Esophagus muscularis mucosa (tissue), 4 donors: ENCODE data around the gene SLC9A1. TPM values are rescaled to one million over a fixed set of nuclear protein-coding genes. Genes with fewer than 3 reads are reported as not detected.

Experiments
- DNase-seq: peaks from one replicate; pipeline ENCODE4 v3.0.0-alpha.2; 2017; ENCODE audit errors: extremely low spot score
- H3K27ac ChIP-seq, 4 donors: fragments of 200-600 bp; sonication (generic); replicated peaks in 1 of 4; 1 replicate in 3 of 4; 2 replicates in 1 of 4; pipeline ENCODE4 v1.5.1; 2016 to 2019; ENCODE audit warnings: mild to moderate bottlenecking in 1 of 4
- H3K27me3 ChIP-seq, 4 donors: fragments of 200-600 bp; sonication (generic); one replicate each; pipeline versions ENCODE4 v1.5.1 to v1.6.0; 2016 to 2019
- H3K36me3 ChIP-seq, 4 donors: fragments of 200-600 bp; sonication (generic); one replicate each; pipeline ENCODE4 v1.5.1; 2016 to 2019
- H3K4me1 ChIP-seq, 4 donors: fragments of 200-600 bp; sonication (generic); one replicate each; pipeline ENCODE4 v1.5.1; 2016 to 2019
- H3K4me3 ChIP-seq, 4 donors: fragments of 200-600 bp; sonication (generic); 1 replicate in 2 of 4; 2 replicates in 2 of 4; pipeline ENCODE4 v1.5.1; 2016 to 2019; ENCODE audit warnings: mild to moderate bottlenecking in 4 of 4, moderate library complexity in 1 of 4
- H3K9me3 ChIP-seq, 4 donors: fragments of 200-600 bp; sonication (generic); 1 replicate in 3 of 4; 2 replicates in 1 of 4; pipeline ENCODE4 v1.5.1; 2016 to 2019
- EP300 ChIP-seq: sonication (generic); formaldehyde crosslinking; IDR thresholded peaks from one replicate; pipeline ENCODE4 v1.6.1; 2017; ENCODE audit warnings: antibody characterized with exemption
- POLR2A ChIP-seq: fragments of 450-650 bp; IDR thresholded peaks from one replicate; pipeline ENCODE4 v1.6.1; 2017; ENCODE audit warnings: antibody characterized with exemption, moderate library complexity, mild to moderate bottlenecking, low read depth
- POLR2AphosphoS5 ChIP-seq, 2 donors: sonication (generic); formaldehyde crosslinking; IDR thresholded peaks; one replicate each; pipeline ENCODE4 v1.6.1; 2017; ENCODE audit warnings: antibody characterized with exemption in 2 of 2
- WGBS: methylation state at CpG from one replicate; pipeline ENCODE4 v1.1.5; 2018; 5-methylcytosine and 5-hydroxymethylcytosine counted together
- intact Hi-C: fragments of 100-400 bp; cut with DNase I; formaldehyde crosslinking; loops from one replicate; pipeline ENCODE4 v1.15.1; 2023
- total RNA-seq, 4 donors: library from RNA; depleted of rRNA; stranded (reverse); fragments of >200 nt; gene quantifications; one replicate each; pipeline versions ENCODE4 v1.1.0 to v1.2.1, GENCODE V29; 2016
- TF ChIP-seq, protein P1 (sequence below), 3 experiments: fragments of 200-600 bp in 2 of 3; fragments of 450-650 bp in 1 of 3; sonication (generic) in 2 of 3; IDR thresholded peaks; one replicate each; pipeline ENCODE4 v1.5.1; 2017 to 2019; ENCODE audit warnings: antibody characterized with exemption in 3 of 3, mild to moderate bottlenecking in 2 of 3, moderate library complexity in 1 of 3

Gene SLC9A1
- total RNA-seq, 4 donors from 2014 or later = 8.3 to 29.2 (median 11.4) TPM

DNA sequence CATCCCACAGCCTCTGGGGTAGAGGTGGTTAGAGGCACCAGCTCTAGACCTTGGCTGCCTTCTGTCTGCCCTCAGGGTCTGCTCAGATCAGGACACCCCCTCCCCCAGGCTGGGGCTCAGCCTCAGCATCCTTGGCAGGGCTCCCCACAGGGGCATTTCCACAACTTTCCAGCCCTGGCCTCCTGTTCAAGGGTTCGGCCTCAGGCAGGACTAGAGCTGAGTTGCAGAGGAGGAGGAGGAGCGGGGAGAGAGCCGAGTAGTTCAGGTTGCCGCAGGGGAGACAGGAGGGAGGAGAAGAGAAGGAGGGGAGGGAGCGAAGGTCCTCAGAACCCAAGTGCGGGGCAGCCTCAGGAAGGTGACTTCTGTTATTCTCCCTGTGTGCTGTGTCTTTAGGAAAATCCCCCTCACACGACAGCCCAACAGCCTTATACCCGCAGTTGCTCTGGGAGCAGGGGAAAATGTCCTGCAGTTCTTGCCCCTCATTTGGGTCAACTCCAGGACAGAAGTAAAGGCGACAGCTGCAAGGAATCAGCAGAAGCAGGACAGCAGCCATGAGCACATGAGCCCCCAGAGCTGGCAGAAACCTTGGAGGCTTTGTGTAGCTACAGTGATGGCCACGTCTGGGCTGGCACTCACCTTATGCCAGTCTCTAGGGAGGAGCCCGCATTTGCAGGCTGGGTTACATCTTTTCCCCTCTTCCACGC is 95.8 kb downstream of the SLC9A1 start:
- no peak overlapping the region for H3K4me3 ChIP-seq
- TF ChIP-seq POLR2AphosphoS5 (IDR thresholded peaks at IDR 0.05) (no peak), EP300 (no peak), POLR2A (no peak)
- TF ChIP-seq, protein P1, sequence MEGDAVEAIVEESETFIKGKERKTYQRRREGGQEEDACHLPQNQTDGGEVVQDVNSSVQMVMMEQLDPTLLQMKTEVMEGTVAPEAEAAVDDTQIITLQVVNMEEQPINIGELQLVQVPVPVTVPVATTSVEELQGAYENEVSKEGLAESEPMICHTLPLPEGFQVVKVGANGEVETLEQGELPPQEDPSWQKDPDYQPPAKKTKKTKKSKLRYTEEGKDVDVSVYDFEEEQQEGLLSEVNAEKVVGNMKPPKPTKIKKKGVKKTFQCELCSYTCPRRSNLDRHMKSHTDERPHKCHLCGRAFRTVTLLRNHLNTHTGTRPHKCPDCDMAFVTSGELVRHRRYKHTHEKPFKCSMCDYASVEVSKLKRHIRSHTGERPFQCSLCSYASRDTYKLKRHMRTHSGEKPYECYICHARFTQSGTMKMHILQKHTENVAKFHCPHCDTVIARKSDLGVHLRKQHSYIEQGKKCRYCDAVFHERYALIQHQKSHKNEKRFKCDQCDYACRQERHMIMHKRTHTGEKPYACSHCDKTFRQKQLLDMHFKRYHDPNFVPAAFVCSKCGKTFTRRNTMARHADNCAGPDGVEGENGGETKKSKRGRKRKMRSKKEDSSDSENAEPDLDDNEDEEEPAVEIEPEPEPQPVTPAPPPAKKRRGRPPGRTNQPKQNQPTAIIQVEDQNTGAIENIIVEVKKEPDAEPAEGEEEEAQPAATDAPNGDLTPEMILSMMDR (IDR thresholded peaks at IDR 0.05) = no peak
- intact Hi-C loops = no loop called here
- no peaks in the 10 kb centered on the region for H3K9me3 ChIP-seq
- H3K27me3 ChIP-seq = no peaks in the 10 kb centered on the region
- 70% methylated on average over 12 of the region's 12 CpGs for WGBS
- H3K4me1 ChIP-seq = peaks cover 0 to 18% (median 12%) of the 10 kb centered on the region in 4 donors
- H3K36me3 ChIP-seq = no peaks in the 10 kb centered on the region
- no peak for DNase-seq
- peak overlapping the region in 1 of 4 donors; percentile 22 for H3K27ac ChIP-seq

DNA sequence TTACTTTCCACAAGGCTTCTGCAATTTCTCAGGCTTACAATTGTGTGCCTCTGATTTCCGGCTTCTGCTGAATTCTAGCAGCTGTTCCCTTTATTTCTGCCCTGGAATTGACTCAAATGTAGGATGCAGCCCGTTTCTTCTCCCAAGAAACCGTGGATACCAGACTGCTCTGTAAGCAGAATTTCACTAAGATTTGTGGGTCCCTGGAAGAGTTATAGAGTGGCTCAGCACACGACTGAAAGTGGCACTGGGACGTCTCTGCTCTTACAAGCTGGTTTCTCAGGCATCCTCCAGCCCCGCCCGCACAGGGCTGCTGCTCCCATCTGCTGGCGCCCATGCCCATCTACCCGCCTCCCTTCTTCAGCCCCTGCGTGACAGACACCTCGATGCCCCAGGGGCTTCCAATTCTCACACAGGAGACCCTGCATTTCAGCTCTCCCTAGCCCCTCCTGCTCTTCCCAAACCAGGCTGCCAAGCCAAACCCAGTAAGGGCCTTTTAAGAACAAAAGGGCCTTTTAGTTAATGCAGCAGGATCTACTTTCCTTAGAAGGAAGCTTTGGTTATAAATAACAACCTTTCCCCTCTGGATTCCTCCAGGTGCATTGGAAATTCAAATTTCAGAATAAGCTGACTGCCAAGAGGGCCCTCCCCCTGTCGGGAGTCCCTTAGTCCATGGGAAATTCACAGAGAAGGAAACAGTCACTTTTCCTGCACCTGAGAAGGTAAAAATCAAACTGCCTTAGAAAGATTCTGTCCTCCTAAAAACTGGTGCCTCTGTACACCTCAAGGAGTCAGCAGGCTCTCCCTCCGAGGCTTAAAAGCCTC is 96.9 kb downstream of the SLC9A1 start:
- Histone ChIP-seq H3K4me1 (peaks cover 0 to 18% (median 12%) of the 10 kb centered on the region in 4 donors), H3K36me3 (no peaks in the 10 kb centered on the region), H3K27ac (peak overlapping the region in 2 of 4 donors; percentile 23 to 27), H3K9me3 (no peaks in the 10 kb centered on the region), H3K4me3 (no peak overlapping the region), H3K27me3 (no peaks in the 10 kb centered on the region)
- no peak for TF ChIP-seq POLR2A
- TF ChIP-seq POLR2AphosphoS5 (IDR thresholded peaks at IDR 0.05) = no peak
- TF ChIP-seq, protein P1 (IDR thresholded peaks at IDR 0.05) = no peak
- TF ChIP-seq EP300 = no peak
- intact Hi-C loops = no loop called here
- DNase-seq = no peak
- WGBS = 39% methylated on average over 13 of the region's 13 CpGs

DNA sequence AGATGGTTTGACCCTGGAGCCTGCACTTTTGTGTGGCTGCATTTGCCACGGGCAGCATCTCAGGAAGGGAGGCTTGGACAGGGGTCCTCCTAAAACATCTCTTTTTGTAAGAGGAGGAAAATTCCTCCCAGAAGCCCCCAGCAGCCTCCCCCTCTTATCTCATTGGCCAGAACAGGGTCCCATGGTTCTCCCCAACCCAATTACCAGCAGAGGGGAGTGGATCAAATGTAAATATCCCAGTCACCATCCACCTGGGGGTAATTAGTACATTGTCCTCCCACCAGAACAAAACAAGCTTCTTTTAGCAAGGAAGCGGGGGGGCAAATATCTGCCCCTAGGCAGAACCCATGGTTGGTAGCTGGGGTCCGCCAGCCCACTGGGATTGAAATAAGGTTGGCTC is 97.5 kb downstream of the SLC9A1 start:
- intact Hi-C loops = no loop called here
- peak overlapping the region in 2 of 4 donors; percentile 2 to 23 for H3K27ac ChIP-seq
- peaks cover 0 to 18% (median 12%) of the 10 kb centered on the region in 4 donors for H3K4me1 ChIP-seq
- H3K4me3 ChIP-seq = no peak overlapping the region
- DNase-seq = no peak
- no peaks in the 10 kb centered on the region for H3K27me3 ChIP-seq
- no peaks in the 10 kb centered on the region for H3K9me3 ChIP-seq
- H3K36me3 ChIP-seq = no peaks in the 10 kb centered on the region
- TF ChIP-seq POLR2A (no peak), POLR2AphosphoS5 (IDR thresholded peaks at IDR 0.05) (no peak), EP300 (no peak)
- TF ChIP-seq, protein P1 (IDR thresholded peaks at IDR 0.05) = no peak
- 67% methylated on average over 1 of the region's 3 CpGs for WGBS

DNA sequence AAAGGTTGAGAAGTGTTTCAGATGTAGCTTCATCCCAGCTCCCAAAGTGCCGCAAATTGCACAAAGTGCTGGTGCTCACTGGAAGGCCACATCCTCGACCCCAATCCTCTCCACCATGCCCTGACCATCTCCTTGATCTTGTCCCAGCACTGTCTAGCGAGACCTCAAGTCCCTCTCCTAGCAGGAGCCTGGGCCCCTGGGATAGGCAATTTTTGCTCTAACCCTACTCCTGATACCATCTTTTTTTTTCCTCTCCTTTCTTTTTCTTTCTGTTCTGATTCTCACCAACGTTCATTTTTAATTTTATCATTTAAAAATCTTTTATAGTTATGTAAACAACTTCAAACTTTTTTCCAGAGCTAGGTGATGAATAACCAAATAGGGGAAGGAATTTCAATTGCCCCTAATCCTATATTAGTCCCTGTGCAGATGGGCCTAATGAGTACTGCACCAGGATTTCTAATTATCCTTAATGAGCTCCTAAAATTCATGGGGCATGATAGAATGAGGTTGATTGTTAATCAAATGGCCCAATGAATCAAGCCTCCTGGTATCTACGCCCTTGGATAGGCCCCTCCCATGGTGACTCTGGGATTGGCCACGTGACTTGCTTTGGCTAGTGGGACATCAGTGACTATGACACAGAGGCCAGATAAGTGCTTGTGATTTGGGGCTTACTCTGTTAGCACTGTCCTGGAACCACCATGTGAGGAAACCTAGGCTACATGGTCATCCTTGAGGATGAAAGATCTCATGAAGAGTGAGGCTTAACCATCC is 100.8 kb downstream of the SLC9A1 start:
- H3K36me3 ChIP-seq = no peaks in the 10 kb centered on the region
- no peaks in the 10 kb centered on the region for H3K27me3 ChIP-seq
- no peak overlapping the region for H3K4me3 ChIP-seq
- no peak overlapping the region for H3K27ac ChIP-seq
- DNase-seq = no peak
- intact Hi-C loops = no loop called here
- 77% methylated on average over 6 of the region's 6 CpGs for WGBS
- H3K4me1 ChIP-seq = peaks cover 0 to 18% (median 12%) of the 10 kb centered on the region in 4 donors
- H3K9me3 ChIP-seq = no peaks in the 10 kb centered on the region
- TF ChIP-seq EP300 (no peak), POLR2AphosphoS5 (IDR thresholded peaks at IDR 0.05) (no peak), POLR2A (no peak)
- TF ChIP-seq, protein P1 (IDR thresholded peaks at IDR 0.05) = no peak
